ENCODE data around the gene CHD8. TPM values are rescaled to one million over a fixed set of nuclear protein-coding genes. Genes with fewer than 3 reads are reported as not detected.

Gene CHD8
- total and polyA plus RNA-seq, 2 of the 13 experiments (the other 11 are each of a cell fraction or from before 2014, with no cell fraction given) = 35.1 to 79.6 TPM

DNA sequence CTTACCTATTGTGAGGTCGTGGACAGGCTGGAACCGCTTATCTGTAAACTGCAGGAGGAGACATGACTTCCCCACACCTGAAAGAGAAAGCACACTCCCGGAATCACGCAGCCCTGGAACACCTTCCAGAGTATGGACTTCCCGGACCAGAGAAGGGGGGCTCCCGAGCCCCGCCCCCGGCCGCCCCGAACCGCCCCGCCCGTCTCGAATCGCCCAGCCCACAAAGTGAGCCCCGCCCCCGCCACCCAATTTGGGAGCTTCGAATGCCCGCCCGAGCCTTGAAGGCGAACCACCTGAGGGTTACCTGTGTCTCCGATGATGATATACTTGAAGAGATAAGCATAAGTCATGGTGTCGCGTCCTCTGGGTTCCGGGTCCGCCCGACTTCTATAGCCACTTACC is 20.6 kb upstream of the CHD8 start (continued):
- TF ChIP-seq ZNF740 (CRISPR knock-in tag; IDR thresholded peaks at IDR 0.05) (no peak), ZNF33A (CRISPR knock-in tag; IDR thresholded peaks at IDR 0.05; ENCODE audit: borderline replicate concordance) (no peak), HOXA5 (CRISPR knock-in tag; IDR thresholded peaks at IDR 0.05) (no peak), ZNF484 (CRISPR knock-in tag; IDR thresholded peaks at IDR 0.05; ENCODE audit: borderline replicate concordance, low read depth) (no peak), HNF4A (CRISPR knock-in tag; IDR thresholded peaks at IDR 0.05) (no peak), CCDC6 (CRISPR knock-in tag; IDR thresholded peaks at IDR 0.05) (no peak), YY1 (IDR thresholded peaks at IDR 0.05; ENCODE audit: insufficient read depth, insufficient replicate concordance, low read depth, low read length) (no peak), PHF5A (CRISPR knock-in tag; IDR thresholded peaks at IDR 0.05; ENCODE audit: low read depth, unreplicated experiment) (no peak), ZNF782 (CRISPR knock-in tag; IDR thresholded peaks at IDR 0.05; ENCODE audit: borderline replicate concordance) (no peak), ZNF570 (CRISPR knock-in tag; IDR thresholded peaks at IDR 0.05; ENCODE audit: borderline replicate concordance) (no peak), ZNF784 (CRISPR knock-in tag; IDR thresholded peaks at IDR 0.05; ENCODE audit: borderline replicate concordance) (no peak; the same call in 1 of the 2 replicates), ZSCAN5A (CRISPR knock-in tag; IDR thresholded peaks at IDR 0.05; ENCODE audit: borderline replicate concordance) (no peak), ZNF33B (CRISPR knock-in tag; IDR thresholded peaks at IDR 0.05) (no peak; the same call in 1 of the 2 replicates), ZNF274 (CRISPR knock-in tag; IDR thresholded peaks at IDR 0.05) (no peak), NR2F1 (CRISPR knock-in tag; IDR thresholded peaks at IDR 0.05) (no peak), ZMYM3 (CRISPR knock-in tag; IDR thresholded peaks at IDR 0.05) (no peak; the same call in 1 of the 2 replicates), TEF (CRISPR knock-in tag; IDR thresholded peaks at IDR 0.05) (no peak), FOXK1 (CRISPR knock-in tag; IDR thresholded peaks at IDR 0.05; ENCODE audit: borderline replicate concordance, low read depth) (peak; percentile 61; the same call in 1 of the 2 replicates), RNF219 (CRISPR knock-in tag; IDR thresholded peaks at IDR 0.05) (no peak), CBX2 (IDR thresholded peaks at IDR 0.05; ENCODE audit: low read depth, low read length) (no peak), CBX2 (CRISPR knock-in tag; IDR thresholded peaks at IDR 0.05; ENCODE audit: low read depth) (no peak)
- TF ChIP-seq, protein P1, sequence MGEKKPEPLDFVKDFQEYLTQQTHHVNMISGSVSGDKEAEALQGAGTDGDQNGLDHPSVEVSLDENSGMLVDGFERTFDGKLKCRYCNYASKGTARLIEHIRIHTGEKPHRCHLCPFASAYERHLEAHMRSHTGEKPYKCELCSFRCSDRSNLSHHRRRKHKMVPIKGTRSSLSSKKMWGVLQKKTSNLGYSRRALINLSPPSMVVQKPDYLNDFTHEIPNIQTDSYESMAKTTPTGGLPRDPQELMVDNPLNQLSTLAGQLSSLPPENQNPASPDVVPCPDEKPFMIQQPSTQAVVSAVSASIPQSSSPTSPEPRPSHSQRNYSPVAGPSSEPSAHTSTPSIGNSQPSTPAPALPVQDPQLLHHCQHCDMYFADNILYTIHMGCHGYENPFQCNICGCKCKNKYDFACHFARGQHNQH (CRISPR knock-in tag; IDR thresholded peaks at IDR 0.05) = no peak
- TF ChIP-seq, protein P2, sequence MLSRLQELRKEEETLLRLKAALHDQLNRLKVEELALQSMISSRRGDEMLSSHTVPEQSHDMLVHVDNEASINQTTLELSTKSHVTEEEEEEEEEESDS (CRISPR knock-in tag; IDR thresholded peaks at IDR 0.05; ENCODE audit: borderline replicate concordance) = no peak
